NCI-H1436 treated with DMSO at 0.1 percent for 48 hours (cell line): ENCODE data around the gene SMARCD1.

ENCODE experiments used
- DNase-seq: peaks from one replicate; lab custom pipeline; 2025; lab: John Stamatoyannopoulos, UW

Gene SMARCD1

DNA sequence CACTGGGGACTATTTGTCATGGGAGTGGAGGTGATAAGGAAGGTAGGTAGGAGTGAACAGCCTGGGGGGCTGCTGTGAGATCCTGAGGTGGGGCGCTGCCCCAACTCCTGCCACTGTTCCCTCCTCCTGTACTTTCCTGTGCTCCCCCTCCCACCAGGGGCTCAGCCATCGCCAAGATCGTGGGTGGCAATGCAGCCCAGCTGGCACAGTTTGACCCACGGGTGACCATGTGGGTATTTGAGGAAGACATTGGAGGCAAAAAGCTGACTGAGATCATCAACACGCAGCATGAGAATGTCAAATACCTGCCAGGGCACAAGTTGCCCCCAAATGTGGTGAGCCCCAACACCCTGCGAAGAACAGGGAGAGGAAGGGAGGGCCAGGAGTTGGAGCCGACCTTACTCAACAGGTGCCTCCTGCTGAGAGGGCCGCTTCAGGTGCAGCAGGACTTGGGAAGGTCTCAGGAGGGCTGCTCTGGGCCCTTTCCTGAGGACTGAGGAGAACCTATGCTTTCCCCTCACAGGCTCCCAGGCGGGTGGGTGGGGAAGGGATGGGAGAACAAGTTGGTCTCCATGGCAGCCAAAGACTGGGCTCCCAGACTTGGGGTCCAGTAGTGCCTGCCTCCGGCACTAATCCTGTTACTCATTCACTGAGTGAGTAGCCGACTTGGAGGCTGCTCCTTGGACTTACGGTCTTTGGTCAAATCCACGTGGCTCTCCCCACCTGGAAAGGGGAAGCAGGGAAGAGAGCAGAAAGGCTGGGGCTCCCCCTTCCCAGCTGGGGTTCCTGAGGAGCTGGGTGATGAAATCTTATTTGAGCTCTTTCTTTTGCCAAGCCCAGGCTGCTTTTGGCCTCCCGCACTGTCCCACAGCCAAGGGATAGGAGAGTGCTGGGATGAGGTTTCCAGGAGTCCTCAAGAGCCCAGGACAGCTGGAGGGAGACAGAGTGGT is 19.6 kb downstream of the SMARCD1 start:
- DNase-seq, result no peak

DNA sequence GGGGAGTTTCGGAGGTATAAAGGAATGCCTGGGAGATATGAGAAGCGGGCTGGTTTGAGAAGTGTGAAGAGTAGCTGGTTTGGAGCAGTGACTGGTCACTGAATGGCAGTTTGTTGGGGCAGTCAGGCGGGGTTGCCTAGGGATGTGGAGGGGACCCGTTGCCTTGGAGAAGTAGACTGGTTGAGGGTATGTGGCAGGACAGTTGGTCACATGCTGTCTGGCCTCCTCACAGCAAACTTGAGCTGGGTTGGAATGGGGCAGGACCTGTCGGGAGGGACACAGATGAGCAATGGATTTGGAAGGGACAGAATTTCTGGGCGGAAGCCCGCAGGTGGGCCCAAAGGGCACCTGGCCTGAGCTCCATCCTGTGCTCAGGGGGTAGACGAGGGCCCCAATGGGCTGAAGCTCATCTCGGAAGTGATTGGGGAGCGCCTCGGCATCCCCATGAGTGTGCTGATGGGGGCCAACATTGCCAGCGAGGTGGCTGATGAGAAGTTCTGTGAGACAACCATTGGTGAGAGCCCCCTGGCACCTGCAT is 20.8 kb downstream of the SMARCD1 start:
- no peak for DNase-seq

DNA sequence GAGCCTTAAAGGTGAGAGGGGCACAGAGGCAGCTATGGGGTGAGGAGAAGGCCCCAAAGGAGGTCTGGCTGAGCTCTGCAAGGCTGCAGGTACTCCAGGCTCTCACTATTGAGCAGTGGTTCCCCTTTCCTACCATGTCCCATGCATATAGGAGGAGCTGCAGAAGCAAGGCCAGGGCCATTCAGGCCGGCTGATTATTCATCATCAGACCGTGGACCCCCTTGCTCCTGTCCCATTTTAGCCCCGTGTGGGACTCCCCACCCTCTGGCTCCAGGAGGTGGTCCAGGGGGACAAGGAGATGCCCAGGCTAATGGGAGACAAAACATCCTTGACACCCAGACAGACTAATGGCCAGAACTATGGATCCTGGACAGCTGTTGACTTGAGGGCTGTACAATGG is 21.8 kb downstream of the SMARCD1 start:
- no peak for DNase-seq

DNA sequence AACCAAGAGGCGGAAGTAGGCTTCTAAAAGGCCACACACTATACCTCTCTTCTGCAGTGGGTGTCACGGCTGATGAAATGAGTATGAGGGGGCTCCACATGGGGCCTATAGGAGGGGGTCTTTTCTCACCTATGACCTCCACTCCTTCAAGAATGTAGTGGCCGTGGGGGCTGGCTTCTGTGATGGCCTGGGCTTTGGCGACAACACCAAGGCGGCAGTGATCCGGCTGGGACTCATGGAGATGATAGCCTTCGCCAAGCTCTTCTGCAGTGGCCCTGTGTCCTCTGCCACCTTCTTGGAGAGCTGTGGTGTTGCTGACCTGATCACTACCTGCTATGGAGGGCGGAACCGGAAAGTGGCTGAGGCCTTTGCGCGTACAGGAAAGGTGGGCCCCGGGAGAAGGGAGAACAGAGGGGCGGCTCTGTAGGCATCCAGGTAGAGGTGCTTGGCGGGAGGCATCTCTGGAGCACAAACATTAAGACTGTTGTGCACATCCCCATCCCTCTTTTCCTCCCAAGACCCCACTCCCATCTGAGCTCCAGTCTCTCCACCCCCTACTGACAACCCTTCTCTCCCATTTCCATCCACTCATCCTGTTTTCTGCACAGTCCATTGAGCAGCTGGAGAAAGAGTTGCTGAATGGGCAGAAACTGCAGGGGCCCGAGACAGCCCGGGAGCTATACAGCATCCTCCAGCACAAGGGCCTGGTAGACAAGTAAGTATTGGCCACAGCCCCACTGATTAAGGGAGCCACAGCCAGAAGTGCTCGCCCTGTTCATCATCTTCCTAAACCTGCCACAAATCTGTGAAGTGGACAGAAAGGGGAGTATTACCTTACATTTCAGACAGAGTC is 22.5 kb downstream of the SMARCD1 start:
- DNase-seq, result no peak

DNA sequence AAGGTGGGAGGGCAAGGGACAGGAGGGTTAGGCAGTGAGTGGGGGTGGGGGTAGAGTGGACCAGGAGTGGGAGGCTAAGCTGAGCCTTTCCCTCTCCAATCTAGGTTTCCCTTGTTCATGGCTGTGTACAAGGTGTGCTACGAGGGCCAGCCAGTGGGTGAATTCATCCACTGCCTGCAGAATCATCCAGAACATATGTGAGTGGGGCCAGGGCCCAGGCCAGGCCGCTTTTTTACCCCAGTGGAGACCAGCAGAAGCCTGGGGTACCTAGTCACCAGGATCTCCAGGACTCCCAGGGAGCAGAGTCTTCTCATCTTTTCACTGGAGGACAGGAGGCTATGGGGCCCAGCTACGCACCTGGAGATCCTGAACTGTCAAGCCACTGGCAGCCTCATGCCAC is 24.2 kb downstream of the SMARCD1 start:
- DNase-seq, result no peak

DNA sequence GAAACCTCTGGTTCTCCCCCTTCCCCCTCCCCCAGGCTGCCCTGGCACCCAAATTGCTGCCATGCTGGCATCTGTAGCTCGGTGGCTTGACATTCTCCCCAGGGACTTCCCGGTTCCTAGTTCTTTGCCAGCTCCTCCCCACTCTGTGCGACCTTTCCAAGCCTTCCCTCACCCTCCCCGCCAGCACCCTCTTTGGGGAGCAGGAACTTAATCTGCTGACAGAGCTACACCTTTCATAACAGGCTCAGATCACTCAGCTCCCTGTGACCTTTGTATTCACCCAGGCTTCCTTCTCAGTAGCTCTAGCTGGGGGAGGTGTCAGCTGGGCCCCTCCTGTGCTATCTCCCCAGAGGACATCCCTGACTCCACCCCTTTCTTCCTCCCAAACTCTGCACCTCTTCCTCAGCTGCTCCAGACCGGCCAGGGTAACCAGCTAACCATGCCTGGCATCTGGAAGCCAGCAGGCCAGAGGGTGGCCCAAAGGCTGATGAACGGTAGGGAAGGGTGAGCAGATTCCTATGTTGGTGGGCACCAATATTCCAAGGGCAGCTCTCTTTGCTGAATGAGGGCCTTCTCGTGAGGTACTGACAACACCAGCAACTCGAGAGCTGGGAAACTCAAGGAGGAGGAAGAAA is 25.1 kb downstream of the SMARCD1 start:
- no peak for DNase-seq

- no peak for DNase-seq
Observed at GRCh38 chr12:50110762-50111351, 25.7 kb downstream of the SMARCD1 start.

GRCh38 chr12:50111395-50111692 is 26.2 kb downstream of the SMARCD1 start:
- no peak for DNase-seq

- DNase-seq, result peak; percentile 98
Observed at GRCh38 chr12:50111693-50112455, 26.7 kb downstream of the SMARCD1 start, which contains the start of gene COX14. TSS of gene COX14 (plus strand) at chr12:50112236. CDS start at chr12:50120044, 7,808 bp downstream.

GRCh38 chr12:50112456-50113218 is 27.5 kb downstream of the SMARCD1 start:
- DNase-seq, result no peak

GRCh38 chr12:50117057-50117622 is 32.0 kb downstream of the SMARCD1 start:
- no peak for DNase-seq

GRCh38 chr12:50119387-50119786 is 34.2 kb downstream of the SMARCD1 start:
- no peak for DNase-seq

- no peak for DNase-seq
Observed at GRCh38 chr12:50120521-50120920, 35.4 kb downstream of the SMARCD1 start.

DNA sequence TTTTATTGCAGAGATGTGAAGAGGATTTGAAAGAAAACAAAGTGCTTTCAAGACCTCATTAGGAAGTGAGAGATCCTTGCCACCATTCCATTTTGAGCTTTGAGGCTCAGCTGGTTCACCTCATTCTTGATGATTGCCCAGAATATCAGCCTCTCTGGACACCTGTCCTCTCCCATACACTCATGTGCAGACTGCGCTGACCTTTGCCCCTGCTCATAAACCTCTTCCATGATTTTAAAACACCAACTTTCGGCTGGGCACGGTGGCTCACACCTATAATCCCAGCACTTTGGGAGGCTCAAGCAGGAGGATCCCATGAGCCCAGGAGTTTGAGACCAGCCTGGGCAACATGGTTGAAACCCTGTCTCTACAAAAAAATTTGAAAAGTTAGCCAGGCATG is 35.8 kb downstream of the SMARCD1 start:
- no peak for DNase-seq

DNA sequence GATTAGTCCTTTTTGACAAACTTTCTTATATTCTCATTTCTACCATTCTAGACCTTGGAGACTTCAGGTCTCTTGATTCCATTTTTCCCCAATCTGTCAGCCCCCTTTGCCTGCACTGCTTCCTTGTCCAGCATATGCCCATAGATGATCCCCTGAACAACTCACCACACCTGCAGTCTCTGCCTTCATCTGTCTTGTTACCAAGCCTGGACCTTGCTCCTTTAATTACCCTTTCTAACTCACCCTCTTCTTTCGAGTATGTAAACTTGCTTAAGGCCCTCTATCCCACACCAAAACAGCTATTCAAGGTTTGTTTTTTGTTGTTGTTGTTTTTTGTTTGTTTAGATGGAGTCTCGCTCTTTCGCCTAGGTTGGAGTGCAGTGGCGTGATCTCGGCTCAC is 36.5 kb downstream of the SMARCD1 start:
- DNase-seq, result no peak

GRCh38 chr12:50123203-50123602 is 38.1 kb downstream of the SMARCD1 start:
- DNase-seq, result no peak

DNA sequence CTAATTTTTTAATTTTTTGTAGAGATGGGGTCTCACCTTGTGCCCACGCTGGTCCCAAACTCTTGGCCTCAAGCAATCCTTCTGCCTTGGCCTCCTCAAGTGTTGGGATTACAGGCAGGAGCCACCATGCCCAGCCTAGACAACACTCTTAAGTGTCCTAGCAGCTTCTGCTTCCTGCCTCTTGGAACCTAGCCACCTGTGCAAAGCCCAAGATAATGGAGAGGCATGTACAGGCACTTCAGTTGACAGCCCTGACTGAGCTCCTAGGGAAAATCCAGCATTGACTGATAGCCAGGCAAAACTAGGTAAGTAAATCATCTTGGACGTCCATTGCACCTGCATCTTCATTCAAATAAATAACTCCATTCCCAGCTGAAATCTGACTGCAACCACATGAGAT is 42.4 kb downstream of the SMARCD1 start:
- DNase-seq, result no peak

DNA sequence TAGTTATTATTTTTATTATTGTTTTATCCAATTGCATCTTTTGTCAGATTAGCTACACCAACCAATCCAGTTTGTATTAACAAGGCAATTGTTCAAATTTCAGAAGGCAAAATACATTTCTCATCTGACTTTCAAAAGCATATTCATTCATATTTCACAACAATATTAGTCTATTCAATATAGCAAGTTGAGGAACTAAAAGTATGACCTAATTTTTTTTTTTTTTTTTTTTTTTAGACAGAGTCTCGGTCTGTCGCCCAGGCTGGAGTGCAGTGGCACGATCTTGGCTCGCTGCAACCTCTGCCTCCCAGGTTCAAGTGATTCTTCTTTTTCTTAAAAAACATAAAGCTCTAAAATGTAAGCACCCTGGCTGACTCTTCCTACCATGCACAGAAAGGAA is 44.1 kb downstream of the SMARCD1 start:
- no peak for DNase-seq

- DNase-seq, result no peak
Observed at GRCh38 chr12:50132505-50133135, 47.5 kb downstream of the SMARCD1 start.

DNA sequence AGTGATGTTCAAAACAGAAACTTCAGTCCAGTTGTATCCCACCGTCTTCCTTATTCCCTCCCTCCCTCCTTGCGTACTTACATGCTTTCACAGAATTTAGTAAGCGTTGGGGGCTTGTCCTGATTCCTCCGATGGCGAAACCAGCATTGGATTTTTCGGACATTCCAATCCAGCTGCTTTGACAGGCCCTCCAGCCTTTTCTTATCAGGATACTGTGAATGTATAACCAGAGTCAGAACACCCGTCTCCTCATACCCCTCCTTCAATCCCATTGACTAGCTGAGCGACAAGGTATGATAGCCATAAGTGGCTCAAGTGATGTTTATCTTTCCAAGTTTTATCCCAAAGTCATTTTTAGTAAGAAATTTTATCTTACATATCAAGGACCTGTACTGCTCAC is 57.9 kb downstream of the SMARCD1 start:
- no peak for DNase-seq
